ENCODE measurements around the gene GNAQ.

Gene GNAQ

DNA sequence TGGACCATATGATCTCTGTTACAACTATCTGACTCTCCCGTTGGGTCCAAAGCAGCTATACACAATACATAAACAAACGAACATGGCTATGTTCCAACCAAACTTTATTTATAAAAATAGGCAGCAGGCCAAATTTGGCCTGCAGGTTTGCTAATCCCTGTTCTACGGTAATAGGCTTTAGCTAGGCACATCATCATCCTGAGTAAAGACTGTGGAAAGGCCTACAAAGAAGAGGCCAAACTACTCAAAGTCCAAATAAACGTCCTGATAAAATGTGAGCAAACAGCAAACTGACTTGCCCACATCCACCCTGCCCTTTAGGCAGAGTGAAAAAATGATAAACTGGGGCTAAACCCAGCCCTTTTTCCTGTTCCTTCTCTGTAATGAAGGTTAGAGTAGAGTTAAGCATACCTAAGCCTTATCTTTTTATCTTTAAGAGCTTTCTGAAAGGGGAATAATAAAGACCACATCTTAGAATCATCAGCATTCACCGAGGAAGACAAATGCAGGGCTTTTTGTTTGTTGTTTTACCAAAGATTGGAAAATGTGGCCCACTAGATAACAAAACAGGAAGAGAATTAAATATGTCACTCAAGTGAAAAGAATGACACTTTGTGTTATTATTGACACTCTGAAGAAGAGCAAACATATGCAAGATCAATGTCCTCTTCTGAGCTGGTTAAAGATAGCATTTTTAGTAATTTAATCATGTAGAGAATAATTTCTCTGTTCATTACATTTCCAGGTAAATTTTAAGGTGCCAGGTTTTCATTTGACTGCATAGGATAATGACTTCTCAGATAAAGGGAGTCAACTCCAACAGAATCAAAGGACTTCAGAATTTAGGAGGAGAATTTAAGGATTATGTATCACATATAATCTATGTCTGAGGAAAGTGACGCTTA is 223.5 kb downstream of the GNAQ start:
- no peak for DNase-seq

DNA sequence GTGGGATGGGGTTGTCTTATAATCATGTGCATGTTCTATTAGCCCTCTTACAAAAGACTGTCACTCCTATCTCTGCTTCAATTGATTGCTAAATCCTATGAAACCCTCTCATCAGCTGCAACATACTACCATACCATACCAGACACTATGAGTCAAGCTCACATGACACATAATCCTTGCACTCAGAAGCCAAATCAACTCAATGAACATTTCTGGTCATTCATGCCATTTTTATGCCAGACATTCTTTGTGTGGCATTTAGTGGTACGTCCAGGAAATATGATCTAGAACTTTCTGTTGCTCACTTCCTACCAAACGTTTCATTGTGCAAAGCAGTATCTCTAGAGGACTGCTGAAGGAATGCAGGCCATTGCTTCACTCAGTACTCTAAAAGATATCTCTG is 224.3 kb downstream of the GNAQ start:
- peak in 1 of 2 experiments; percentile 22 for DNase-seq

DNA sequence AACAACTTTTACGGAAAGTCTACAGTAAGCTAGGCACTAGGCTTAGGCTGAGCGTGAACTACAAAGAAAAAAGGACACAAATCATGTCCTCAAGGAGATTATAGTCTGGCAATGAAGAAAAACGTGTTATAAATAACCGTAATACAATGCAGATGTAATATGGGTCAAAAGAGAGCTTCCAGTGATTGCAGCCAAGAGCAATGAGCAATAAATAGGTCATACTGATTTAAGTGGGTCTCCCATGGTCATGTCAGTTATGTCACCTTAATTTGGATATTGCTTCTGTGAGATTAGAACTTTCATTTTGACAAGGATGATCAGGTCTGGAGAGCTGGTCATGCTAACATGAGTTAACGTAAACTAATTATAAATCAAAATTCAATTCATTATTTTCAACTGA is 224.9 kb downstream of the GNAQ start:
- no peak for DNase-seq

DNA sequence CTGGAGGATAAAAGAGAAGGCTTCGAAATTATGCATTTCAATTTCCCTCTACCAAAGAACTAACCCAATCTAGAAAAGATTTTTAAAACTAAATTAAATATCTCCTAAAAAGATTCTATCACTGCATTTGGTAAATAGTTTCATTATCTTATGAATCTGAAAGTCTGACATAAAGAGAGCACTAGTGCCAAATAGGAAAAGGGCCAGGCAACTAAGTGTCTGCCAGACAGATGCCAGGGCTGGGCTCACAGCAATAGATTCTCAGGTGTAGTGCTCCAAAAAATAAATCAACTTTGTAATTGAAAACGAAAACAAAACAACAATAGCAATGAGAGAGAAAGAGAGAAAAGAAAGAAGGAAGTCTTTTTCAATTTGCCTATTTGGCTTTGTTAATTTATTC is 225.8 kb downstream of the GNAQ start:
- no peak for DNase-seq

DNA sequence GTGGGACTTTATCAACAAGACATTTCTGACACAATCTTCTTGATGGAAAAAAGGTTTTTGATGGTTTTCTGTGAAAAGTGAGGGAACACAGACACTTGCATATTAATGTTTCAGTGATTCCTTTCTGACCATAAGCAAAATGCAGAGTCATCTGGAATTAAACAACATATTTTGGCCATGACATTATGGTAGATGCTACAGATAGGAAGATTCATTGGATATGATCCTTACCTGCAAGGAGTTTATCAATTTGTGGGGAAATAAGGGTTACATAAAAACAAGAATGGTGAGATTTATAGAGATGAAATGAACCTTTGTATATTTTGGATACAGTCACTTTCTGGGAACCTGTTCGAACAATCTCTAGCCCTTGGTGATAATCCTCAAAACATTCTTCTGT is 228.2 kb downstream of the GNAQ start:
- no peak for DNase-seq

DNA sequence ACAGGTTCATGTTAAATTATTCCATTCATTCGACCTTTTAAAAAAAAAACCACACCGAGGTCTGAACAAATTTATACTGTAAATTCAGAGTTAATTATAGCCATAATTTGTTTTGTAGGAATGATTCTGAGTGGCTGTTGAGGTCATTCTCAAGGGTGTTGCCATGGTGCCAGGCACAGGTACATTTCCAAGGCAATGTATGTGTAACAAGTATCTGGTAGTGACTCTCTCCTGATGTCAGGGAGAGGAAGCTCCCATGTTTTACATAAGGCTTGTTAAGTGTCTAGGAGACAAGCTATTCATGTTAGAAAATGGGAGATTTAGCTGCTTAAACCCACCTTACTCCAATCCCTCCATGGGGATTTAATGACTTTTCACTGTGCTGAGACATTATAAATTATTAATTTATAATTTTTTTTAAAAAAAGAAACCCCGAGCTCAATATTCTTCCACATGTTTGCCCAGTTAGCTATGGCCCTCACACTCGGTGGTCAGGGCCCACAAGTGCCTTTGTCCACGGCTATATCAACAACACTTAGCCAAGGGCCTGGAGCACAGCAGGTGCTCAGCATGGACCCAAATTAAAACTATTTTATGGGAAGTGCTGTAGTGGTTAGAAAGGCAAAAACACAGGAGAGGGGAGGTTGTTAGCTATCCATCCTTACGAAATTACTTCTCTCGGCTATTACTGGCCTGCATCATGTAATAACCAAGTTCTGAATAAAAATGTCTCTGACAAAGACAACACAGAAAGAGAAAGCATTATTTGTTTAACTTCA is 228.9 kb downstream of the GNAQ start:
- no peak for DNase-seq

DNA sequence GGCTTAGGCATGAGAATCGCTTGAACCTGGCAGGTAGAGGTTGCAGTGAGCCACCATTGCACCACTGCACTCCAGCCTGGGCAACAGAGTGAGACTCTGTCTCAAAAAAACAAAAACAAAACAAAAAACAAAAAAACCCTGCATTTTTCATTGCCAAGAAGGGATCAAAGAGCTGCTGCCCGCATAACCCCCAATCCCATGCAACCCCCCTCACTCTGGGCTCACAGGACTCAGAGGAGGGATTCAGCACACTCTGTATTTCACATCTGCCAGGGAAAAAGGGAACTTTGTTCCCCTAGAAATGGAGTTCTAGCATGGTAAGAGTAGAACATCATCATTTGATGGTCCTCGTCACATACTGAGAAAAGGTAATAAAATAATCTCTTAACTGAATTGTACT is 229.5 kb downstream of the GNAQ start:
- no peak for DNase-seq

DNA sequence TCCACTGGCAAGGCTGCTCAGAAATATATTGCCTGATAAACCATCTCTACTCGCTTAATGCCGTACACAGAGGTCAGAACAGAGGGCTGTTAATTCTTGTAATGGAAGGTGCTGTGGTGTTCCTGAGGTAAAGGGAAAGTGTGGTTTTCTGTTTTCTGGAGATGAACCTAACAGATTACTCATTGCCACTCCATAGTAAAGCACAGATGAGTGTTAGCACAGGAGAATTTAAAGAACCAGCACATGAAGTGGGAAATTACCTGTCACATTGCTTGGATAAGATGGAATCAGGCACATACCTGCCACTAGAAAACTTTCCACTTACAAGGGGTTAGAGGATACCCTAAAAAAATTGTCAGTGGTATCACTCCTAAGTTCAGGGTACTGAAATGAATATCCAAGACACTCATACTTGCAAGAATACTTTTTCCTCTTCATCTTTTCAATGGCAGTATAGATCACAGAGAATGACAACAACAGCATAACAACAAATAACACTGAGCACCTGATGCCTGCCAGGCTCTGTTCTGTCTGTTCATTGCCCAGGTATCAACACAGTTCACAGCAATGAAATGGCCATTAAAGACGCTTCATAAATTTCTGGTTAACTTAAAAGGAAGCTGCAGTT is 230.6 kb downstream of the GNAQ start:
- no peak for DNase-seq

DNA sequence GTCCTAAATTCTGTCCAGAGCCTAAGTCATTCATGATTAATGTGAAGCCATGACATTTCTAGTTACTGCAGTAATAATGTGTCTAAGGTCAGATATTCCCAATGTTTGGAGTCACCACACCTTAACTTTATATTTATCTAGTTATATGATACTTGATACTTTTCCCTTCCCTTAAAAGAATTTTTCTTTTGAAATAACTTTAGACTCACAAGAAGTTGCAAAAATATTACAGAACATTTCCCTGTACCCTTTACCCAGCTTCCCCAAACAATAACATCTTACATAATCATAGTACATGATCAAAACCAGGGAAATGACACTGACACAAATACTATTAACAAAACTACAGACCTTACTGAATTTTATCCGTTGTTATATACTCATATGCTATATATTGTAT is 233.5 kb downstream of the GNAQ start:
- DNase-seq: no peak

DNA sequence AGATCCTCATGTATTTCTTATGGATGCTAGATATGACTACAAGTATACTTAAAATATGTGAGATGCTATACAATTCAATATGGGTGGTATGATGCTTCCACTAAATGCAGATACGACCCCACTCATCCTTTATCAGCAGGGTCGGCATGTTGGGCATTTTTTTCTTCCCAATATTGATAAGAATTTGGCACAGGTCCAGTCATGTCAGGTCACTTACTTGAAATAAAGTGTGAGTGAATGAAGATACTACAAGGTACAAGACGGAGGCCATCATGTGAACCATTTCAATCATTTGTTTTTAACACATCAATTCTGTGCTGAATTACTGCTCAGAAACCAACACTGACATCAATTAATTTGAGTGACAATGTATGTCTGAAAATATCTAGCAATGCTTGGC is 236.6 kb downstream of the GNAQ start:
- DNase-seq: no peak

DNA sequence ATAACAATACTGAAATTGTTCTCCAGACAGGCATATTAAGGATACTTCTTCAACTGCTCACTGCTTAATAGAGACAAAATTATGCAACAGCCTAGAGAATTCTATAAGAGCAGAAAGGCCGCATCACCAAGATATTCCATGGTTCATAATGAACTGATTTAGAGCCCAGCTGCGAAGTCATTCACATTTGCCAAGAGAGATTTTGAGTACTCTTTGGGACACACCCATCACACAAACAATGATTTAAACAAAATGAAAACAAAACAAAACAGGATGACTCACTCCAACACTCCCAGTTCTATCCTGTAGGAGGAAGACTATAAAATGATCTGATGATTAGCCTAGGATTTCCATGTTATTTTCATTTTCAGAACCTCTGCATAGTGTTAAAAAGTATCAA is 237.8 kb downstream of the GNAQ start:
- DNase-seq: peak; percentile 1 to 29

DNA sequence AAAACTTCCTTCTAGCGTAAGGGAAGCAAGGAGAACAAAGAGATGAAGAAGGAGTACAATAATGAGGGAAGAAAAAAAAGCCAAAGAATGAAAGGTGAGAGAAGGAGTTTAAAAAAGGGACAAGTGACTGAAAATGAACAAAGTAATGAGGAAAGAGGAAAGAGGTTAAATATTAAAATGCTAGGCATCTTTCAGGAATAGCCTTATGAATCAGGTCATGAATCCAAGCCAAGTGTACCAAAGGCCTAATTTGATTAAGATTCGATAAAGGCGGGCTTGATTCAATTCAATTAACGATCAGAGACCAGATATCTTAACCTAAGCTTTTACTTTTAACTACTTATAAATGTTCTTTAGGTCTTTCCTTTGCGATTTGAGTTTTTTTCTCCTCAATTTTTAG is 241.7 kb downstream of the GNAQ start:
- DNase-seq: no peak

DNA sequence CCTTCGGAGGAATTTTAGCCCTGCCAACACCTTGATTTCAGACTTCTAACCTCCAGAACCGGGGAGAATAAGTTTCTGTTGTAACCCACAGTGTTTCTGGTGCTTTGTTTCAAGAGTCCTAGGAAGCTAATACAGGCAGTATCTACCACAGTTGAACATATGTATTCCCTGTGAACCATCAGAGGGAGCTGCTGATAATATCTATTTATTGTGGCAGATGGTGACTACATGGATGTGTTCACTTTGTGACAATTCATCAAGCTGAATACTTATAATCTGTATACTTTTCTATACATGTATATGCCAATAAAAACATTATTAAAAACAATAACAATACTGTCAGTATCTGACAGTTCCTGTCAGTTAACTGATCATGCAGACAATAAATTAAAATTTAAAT is 246.3 kb downstream of the GNAQ start:
- no peak for DNase-seq

DNA sequence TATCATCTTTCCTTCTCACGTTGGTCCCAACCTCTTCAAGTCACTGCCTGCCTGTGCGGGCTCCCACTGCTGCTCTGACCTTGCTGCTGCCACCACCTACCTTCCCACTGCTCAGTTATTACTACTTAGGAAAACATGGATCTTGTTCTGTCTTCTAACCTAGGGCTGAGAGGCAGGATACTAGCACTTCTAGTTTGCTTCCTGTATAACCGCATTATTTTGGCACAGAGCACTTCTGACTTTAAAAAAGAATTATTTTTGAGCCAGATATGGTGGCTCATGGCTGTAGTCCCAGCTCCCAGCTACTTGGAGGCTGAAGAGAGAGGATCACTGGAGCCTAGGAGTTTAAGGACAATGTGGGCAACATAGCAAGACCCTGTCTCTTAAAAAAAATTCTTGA is 248.1 kb downstream of the GNAQ start:
- no peak for DNase-seq

DNA sequence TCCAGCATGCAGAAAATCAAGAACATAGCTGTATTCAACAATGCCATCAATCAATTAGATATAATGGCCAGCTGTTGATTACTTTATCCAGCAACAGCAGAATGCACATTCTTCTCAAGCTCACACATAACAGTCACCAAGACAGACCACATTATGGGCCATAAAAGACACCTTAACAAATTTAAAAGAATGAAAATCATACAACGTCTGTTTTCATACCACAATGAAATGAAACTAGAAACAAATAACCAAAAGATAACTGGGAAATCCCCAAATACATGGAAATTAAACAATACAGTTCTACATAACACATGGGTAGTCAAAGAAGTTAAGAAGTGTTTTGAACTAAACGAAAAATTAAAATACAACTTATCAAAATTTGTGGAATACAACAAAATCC is 252.6 kb downstream of the GNAQ start:
- DNase-seq: no peak

DNA sequence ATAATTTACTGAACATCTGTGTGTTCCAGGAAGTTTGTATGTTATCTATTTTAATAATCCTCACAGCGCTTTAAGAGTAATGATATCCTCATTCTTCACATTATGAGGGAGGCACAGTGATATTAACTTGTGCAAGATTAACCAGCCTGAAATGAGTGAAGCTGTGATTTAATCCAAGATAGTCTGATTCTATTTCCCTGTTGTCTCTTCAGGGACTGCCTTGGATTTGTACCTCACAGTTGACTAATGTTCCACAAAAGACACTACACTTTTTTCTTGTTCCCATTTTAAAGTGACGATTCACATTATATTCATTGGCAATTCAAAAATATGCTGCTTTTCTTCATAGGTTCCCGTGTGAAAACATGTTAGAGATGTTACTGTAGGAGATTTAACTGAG is 258.2 kb downstream of the GNAQ start:
- DNase-seq: no peak

DNA sequence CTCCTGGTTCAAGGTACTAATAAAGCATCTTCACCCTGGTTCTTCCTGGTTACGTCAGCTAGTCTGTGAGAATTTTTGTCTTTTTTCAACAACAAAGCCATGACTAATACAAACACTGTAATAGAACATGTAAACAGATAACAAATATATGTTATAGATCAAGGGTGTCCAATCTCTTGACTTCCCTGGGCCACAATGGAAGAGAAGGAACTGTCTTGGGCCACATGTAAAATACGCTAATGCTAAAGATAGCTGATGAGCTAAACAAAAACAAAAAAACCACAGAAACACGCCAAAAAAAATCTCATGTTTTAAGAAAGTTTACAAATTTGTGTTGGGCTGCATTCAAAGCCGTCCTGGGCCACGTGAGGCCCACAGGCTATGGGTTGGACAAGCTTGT is 259.0 kb downstream of the GNAQ start:
- no peak for DNase-seq

DNA sequence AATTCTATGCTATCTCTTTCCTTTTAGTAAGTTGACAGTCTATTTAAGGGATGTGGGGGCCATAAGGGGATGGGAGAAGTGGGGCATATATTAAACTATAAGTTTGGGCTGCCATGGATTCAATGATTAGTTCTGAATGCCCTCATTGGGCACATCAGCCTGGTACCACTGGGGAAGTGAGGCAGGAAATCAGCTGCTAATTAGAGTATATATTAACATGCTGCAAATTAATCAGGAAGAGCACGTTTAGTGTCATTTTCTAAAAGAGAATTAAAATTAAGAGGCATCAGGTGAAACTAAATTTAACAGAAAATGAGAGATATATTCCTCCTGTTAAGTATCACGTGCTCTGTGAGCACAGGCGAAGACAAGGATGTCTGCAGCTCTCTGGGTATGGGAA is 260.4 kb downstream of the GNAQ start:
- DNase-seq: no peak

DNA sequence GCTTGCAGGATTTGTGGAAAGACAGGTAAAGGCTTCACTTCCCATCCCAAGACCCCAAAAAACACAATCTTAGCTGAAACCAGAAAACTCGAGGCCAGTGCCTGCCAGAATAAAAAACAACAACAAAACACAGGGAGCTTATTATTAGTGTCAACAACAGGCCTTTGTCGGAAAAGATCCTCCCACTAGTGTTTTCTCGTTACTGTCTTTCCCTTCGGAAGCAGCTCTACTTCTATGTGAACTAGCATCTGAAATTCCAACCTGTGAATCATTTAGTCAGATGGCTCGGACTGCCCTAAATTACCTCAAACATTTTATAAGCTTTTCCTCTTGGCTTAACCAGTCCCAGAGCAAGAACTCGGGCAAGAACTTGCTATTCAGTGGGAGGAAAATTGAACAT is 261.3 kb downstream of the GNAQ start:
- DNase-seq: no peak

DNA sequence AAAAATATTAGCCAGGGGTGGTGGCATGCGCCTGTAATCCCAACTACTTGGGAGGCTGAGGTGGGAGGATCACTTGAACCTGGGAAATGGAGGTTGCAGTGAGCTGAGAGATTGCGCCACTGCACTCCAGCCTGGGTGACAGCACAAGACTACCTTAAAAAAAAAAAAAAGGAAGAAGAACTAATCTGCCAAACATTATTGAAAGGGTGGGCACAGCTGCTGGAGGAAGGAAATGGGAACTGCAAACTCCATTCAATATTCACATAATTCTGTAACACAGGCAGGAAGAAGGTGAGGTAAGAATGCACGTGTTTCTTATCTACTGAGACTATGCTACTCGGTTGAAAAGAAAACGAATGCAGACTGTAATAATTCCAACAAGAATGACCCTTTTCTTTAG is 262.4 kb downstream of the GNAQ start:
- DNase-seq: no peak

DNA sequence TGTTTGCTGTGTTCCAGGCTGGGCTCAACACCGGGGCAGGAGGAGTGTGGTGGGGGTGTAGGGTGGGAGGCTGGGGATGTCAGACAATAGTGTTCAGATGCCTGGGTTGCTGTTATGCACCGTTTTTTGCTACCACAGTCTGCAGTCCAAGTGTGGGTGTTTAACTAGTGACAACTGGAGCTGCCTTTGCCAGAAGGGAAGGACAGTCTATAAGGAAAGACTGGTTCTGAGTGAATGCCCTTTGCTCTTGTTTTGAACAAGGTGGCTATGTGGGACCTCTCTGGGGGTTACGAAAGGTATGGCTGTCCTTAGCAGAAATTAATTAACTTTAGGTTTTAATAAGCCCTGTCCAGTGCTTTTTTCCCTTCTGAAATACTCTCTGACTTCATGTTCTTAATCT is 265.0 kb downstream of the GNAQ start:
- DNase-seq: no peak

DNA sequence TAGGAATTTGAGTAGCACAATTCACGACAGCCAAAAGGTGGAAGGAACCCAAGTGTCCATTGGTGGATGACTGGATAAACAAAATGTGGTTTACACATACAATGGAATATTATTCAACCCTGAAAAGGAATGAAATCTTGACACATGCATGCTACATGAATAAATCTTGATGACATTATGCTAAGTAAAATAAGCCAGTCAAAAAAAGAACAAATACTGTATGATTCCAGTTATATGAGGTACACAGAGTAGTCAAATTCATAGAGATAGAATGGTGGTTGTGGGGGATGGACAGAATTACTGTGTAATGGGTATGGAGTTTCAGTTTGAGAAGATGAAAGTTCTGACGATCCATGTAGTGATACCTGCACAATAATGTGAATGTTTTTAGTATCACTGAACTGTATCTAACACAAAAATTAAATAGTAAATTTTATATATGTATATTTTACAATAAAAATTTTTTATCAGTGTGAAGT is 265.8 kb downstream of the GNAQ start:
- no peak for DNase-seq

DNA sequence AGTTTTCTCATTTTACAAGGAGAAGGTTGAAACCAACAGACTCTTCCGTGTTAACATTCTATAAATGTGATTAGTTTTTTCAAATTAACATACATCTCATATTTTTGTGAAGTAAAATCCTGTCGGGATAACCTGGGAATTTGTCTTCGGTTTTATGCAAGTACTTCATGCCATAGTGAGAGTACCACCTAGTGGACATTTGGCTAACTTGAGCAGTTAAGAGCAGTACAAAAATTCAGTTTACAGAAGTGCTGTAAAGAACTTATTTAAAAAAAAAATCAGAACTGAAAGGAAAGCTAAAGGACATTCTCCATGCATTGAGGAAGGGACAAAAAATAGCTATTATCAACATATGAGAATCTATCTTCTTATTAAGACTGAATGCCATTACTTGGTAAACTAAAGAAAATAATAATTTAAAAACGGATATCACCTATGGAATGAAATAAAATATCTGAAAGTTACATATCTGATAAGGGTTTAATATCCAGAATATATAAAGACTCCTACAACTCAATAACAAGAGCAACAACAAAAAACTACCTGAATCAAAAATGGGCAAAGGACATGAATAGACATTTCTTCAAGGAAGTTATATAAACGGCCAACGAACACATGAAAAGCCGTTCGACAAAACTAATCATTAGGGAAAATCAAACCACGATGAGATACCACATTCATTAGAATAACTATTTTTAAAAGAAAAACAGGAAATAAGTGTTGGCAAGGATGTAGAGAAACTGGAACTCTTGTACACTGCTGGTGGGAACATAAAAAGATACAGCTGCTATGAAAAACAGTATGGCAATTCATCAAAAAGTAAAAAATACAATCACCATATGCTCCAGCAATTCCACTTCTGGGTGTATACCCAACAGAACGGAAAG is 266.5 kb downstream of the GNAQ start:
- peak in 1 of 2 experiments; percentile 43 for DNase-seq

All from SW 1271 (cell line).